Neural progenitor cell (in vitro differentiated cells): ENCODE results near the gene KRTAP1-1. TPM values are rescaled to one million over a fixed set of nuclear protein-coding genes. Genes with fewer than 3 reads are reported as not detected.

Experiments
- DNase-seq: peaks from one replicate; pipeline ENCODE4 v3.0.0-alpha.2; 2016; ENCODE audit warnings: low spot score
- H2AFZ ChIP-seq: fragments of 200-600 bp; sonication (generic); replicated peaks from 2 replicates; pipeline ENCODE4 v1.6.1; 2016; ENCODE audit warnings: antibody characterized with exemption
- H3F3A ChIP-seq: fragments of 200-600 bp; sonication (generic); 2 replicates; pipeline ENCODE4 v1.6.1; 2016; ENCODE audit warnings: antibody characterized with exemption, low read depth
- H3K27ac ChIP-seq: fragments of 200-600 bp; sonication (generic); 2 replicates; pipeline ENCODE4 v1.5.1; 2016; ENCODE audit warnings: mild to moderate bottlenecking
- H3K27me3 ChIP-seq: fragments of 200-600 bp; sonication (generic); 2 replicates; pipeline ENCODE4 v1.6.1; 2016; ENCODE audit warnings: mild to moderate bottlenecking, moderate library complexity
- H3K36me3 ChIP-seq: fragments of 200-600 bp; sonication (generic); 2 replicates; pipeline ENCODE4 v1.5.1; 2016
- H3K4me1 ChIP-seq: fragments of 200-600 bp; sonication (generic); 2 replicates; pipeline ENCODE4 v1.6.1; 2016; ENCODE audit warnings: mixed run types
- H3K4me2 ChIP-seq: fragments of 200-600 bp; sonication (generic); 2 replicates; pipeline ENCODE4 v1.6.1; 2016
- H3K4me3 ChIP-seq: fragments of 200-600 bp; sonication (generic); 2 replicates; pipeline ENCODE4 v1.5.1; 2016
- H3K79me2 ChIP-seq: fragments of 200-600 bp; sonication (generic); 2 replicates; pipeline ENCODE4 v1.6.1; 2016; ENCODE audit warnings: low read depth
- H3K9ac ChIP-seq: fragments of 200-600 bp; sonication (generic); 2 replicates; pipeline ENCODE4 v1.6.1; 2016
- H3K9me3 ChIP-seq: fragments of 200-600 bp; sonication (generic); 2 replicates; pipeline ENCODE4 v1.5.1; 2016; ENCODE audit warnings: low read depth
- H4K20me1 ChIP-seq: fragments of 200-600 bp; sonication (generic); 2 replicates; pipeline ENCODE4 v1.6.1; 2016; ENCODE audit warnings: low read depth
- H3K27ac Mint-ChIP-seq: 3 replicates; pipeline ENCODE4 v1.8.0; 2021; ENCODE audit warnings: mixed read lengths
- H3K27me3 Mint-ChIP-seq: 2 replicates; pipeline ENCODE4 v1.8.0; 2022; ENCODE audit warnings: low read depth, mild to moderate bottlenecking, inconsistent platforms, moderate library complexity, mixed read lengths; ENCODE audit not compliant: insufficient read depth
- H3K36me3 Mint-ChIP-seq: 3 replicates; pipeline ENCODE4 v1.8.0; 2021; ENCODE audit warnings: mixed read lengths
- H3K4me1 Mint-ChIP-seq: 3 replicates; pipeline ENCODE4 v1.8.0; 2021; ENCODE audit warnings: mixed read lengths
- H3K4me3 Mint-ChIP-seq: 3 replicates; pipeline ENCODE4 v1.8.0; 2021; ENCODE audit warnings: mild to moderate bottlenecking, moderate library complexity, mixed read lengths
- H3K9me3 Mint-ChIP-seq: 3 replicates; pipeline ENCODE4 v1.8.0; 2020; ENCODE audit warnings: mixed read lengths
- CTCF ChIP-seq: fragments of 200-600 bp; sonication (generic); IDR thresholded peaks from 2 replicates; pipeline ENCODE4 v1.5.1; 2017; ENCODE audit warnings: antibody characterized with exemption, mild to moderate bottlenecking
- EZH2 ChIP-seq: fragments of 200-600 bp; sonication (generic); IDR thresholded peaks from 2 replicates; pipeline ENCODE4 v1.6.1; 2017; ENCODE audit warnings: antibody characterized with exemption, mild to moderate bottlenecking, moderate library complexity
- EZH2phosphoT487 ChIP-seq: fragments of 200-600 bp; sonication (generic); IDR thresholded peaks from 2 replicates; pipeline ENCODE4 v1.6.1; 2017; ENCODE audit warnings: antibody characterized with exemption
- small RNA-seq: library from RNA; depleted of rRNA; stranded (forward); fragments of <200 nt; gene quantifications from one replicate; pipeline ENCODE3, GENCODE V24; 2015
- total RNA-seq: library from RNA; depleted of rRNA; stranded (reverse); fragments of >200 nt; gene quantifications from 2 replicates; pipeline ENCODE4 v1.2.3, GENCODE V29; 2015; ENCODE audit warnings: low replicate concordance

KRTAP1-1 gene
- total RNA-seq, 1 donor from 2014 or later, result not detected

DNA sequence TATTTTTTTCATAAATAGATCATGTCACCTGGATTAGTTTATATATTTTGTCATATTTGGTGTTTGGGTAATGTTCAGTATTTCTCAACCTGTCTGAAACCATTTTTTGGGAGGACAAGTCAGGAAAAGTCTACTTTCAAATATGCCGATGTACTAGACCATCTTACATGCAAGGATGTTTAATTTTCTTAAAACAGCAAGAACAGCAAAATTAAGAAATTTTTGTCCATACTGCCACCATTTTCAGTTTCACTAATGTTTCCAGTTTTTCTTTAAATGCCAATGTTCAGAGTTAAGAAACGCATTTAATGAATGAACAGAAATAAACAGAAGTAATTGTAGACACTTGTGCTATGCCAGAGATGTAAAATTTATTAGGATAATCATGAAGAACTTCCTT, 48.2 kb downstream of the KRTAP1-1 start:
- Histone ChIP-seq H3K9me3 (no peaks in the 10 kb centered on the region), H4K20me1 (no peaks in the 10 kb centered on the region), H2AFZ (no peak overlapping the region), H3K9ac (no peak overlapping the region), H3K27ac (no peak overlapping the region), H3F3A (no peaks in the 10 kb centered on the region), H3K4me3 (no peak overlapping the region), H3K79me2 (no peaks in the 10 kb centered on the region), H3K27me3 (no peaks in the 10 kb centered on the region), H3K4me1 (no peaks in the 10 kb centered on the region), H3K4me2 (no peak overlapping the region), H3K36me3 (no peaks in the 10 kb centered on the region)
- DNase-seq, result no peak
- Mint-ChIP-seq H3K36me3 (no peaks in the 10 kb centered on the region), H3K4me3 (no peak overlapping the region), H3K9me3 (no peaks in the 10 kb centered on the region), H3K27me3 (no peaks in the 10 kb centered on the region), H3K27ac (no peak overlapping the region), H3K4me1 (no peaks in the 10 kb centered on the region)
- no peak for TF ChIP-seq EZH2
- TF ChIP-seq EZH2phosphoT487, result no peak
- TF ChIP-seq CTCF, result no peak

DNA sequence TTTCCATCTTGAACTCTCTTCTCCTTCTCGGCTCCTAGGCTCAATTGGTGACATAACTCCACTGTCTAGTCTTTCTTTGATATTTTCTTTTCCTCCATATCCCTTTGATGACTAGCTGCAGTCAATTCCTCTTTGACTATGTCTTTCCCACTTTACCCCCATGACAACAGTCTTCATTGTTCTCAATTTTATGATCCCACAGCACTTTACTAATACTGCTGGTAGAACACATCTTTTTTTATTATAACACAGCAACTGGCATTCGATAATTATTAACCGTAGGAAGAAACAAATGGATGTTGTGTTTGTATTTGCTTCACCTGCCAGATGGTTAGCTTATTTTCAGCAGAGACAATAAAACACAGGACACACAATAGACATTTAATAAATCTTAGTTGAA, 48.6 kb downstream of the KRTAP1-1 start:
- H3K9me3 ChIP-seq, result no peaks in the 10 kb centered on the region

More for the DNA sequence above, 48.6 kb downstream of the KRTAP1-1 start:
- Histone ChIP-seq H4K20me1 (no peaks in the 10 kb centered on the region), H3K27me3 (no peaks in the 10 kb centered on the region), H3K27ac (no peak overlapping the region), H3K36me3 (no peaks in the 10 kb centered on the region), H3K9ac (no peak overlapping the region), H3K4me3 (no peak overlapping the region), H3K79me2 (no peaks in the 10 kb centered on the region), H2AFZ (no peak overlapping the region), H3F3A (no peaks in the 10 kb centered on the region), H3K4me1 (no peaks in the 10 kb centered on the region), H3K4me2 (no peak overlapping the region)
- TF ChIP-seq EZH2 (no peak), CTCF (no peak), EZH2phosphoT487 (no peak)
- Mint-ChIP-seq H3K36me3 (no peaks in the 10 kb centered on the region), H3K27me3 (no peaks in the 10 kb centered on the region), H3K4me3 (no peak overlapping the region), H3K9me3 (no peaks in the 10 kb centered on the region), H3K27ac (no peak overlapping the region), H3K4me1 (peaks cover under 1% of the 10 kb centered on the region)
- DNase-seq, result no peak

Small RNA genes within 50 kb of the gene (small RNA-seq; reads per million reads assigned to genes)
- gene KRTAP3-4P, result not detected

Other genes starting within 250 kb of the KRTAP1-1 start
- gene KRT28, start 241.5 kb downstream of the KRTAP1-1 start, total RNA-seq, result not detected in 2 replicates
- 7.5 and 19.3 TPM in 2 replicates for gene KRT10, start 218.8 kb downstream of the KRTAP1-1 start, total RNA-seq
- gene KRT12, start 174.2 kb downstream of the KRTAP1-1 start, total RNA-seq, result not detected in 2 replicates
- not detected in 2 replicates for gene KRT20, start 156.2 kb downstream of the KRTAP1-1 start, total RNA-seq
- gene KRT23, start 103.8 kb downstream of the KRTAP1-1 start, total RNA-seq, result 0.60 TPM in 1 of 2 replicates, not detected in the other
- gene KRT39, start 74.5 kb downstream of the KRTAP1-1 start, total RNA-seq, result not detected in 2 replicates
- not detected in 2 replicates for gene KRT40, start 57.1 kb downstream of the KRTAP1-1 start, total RNA-seq
- gene KRTAP3-3, start 47.3 kb downstream of the KRTAP1-1 start, total RNA-seq, result not detected in 2 replicates
- gene KRTAP3-2, start 41.5 kb downstream of the KRTAP1-1 start, total RNA-seq, result not detected in 2 replicates
- gene KRTAP3-1, start 32.3 kb downstream of the KRTAP1-1 start, total RNA-seq, result not detected in 2 replicates
- gene KRTAP1-5, start 14.2 kb downstream of the KRTAP1-1 start, total RNA-seq, result not detected in 2 replicates
- not detected in 2 replicates for gene KRTAP1-4, start 11.3 kb downstream of the KRTAP1-1 start, total RNA-seq
- gene KRTAP1-3, start 6.6 kb downstream of the KRTAP1-1 start, total RNA-seq, result not detected in 2 replicates
- not detected in 2 replicates for gene KRTAP2-1, start 5.9 kb upstream of the KRTAP1-1 start, total RNA-seq
- not detected in 2 replicates for gene KRTAP2-2, start 13.8 kb upstream of the KRTAP1-1 start, total RNA-seq
- not detected in 2 replicates for gene KRTAP2-3, start 18.7 kb upstream of the KRTAP1-1 start, total RNA-seq
- not detected in 2 replicates for gene KRTAP2-4, start 24.4 kb upstream of the KRTAP1-1 start, total RNA-seq
- not detected in 2 replicates for gene KRTAP4-7, start 42.7 kb upstream of the KRTAP1-1 start, total RNA-seq
- gene KRTAP4-8, start 56.7 kb upstream of the KRTAP1-1 start, total RNA-seq, result not detected in 2 replicates
- gene KRTAP4-16, start 60.8 kb upstream of the KRTAP1-1 start, total RNA-seq, result not detected in 2 replicates
- not detected in 2 replicates for gene KRTAP4-9, start 63.9 kb upstream of the KRTAP1-1 start, total RNA-seq
- not detected in 2 replicates for gene KRTAP4-11, start 76.9 kb upstream of the KRTAP1-1 start, total RNA-seq
- not detected in 2 replicates for gene KRTAP4-12, start 82.7 kb upstream of the KRTAP1-1 start, total RNA-seq
- gene KRTAP4-6, start 99.1 kb upstream of the KRTAP1-1 start, total RNA-seq, result not detected in 2 replicates
- gene KRTAP4-5, start 108.4 kb upstream of the KRTAP1-1 start, total RNA-seq, result not detected in 2 replicates
- gene KRTAP4-4, start 119.3 kb upstream of the KRTAP1-1 start, total RNA-seq, result not detected in 2 replicates
- gene KRTAP4-3, start 126.8 kb upstream of the KRTAP1-1 start, total RNA-seq, result not detected in 2 replicates
- not detected in 2 replicates for gene KRTAP4-2, start 136.8 kb upstream of the KRTAP1-1 start, total RNA-seq
- 0.12 TPM in 1 of 2 replicates, not detected in the other for gene KRTAP4-1, start 143.5 kb upstream of the KRTAP1-1 start, total RNA-seq
- gene KRTAP9-1, start 148.4 kb upstream of the KRTAP1-1 start, total RNA-seq, result not detected in 2 replicates
- gene KRTAP9-2, start 185.2 kb upstream of the KRTAP1-1 start, total RNA-seq, result not detected in 2 replicates
- not detected in 2 replicates for gene KRTAP9-3, start 191.0 kb upstream of the KRTAP1-1 start, total RNA-seq
- gene KRTAP9-8, start 196.5 kb upstream of the KRTAP1-1 start, total RNA-seq, result not detected in 2 replicates
- not detected in 2 replicates for gene KRTAP9-4, start 208.2 kb upstream of the KRTAP1-1 start, total RNA-seq
- gene KRTAP9-9, start 213.9 kb upstream of the KRTAP1-1 start, total RNA-seq, result not detected in 2 replicates
- gene KRTAP9-6, start 223.9 kb upstream of the KRTAP1-1 start, total RNA-seq, result not detected in 2 replicates
- not detected in 2 replicates for gene KRTAP9-7, start 234.2 kb upstream of the KRTAP1-1 start, total RNA-seq